Right forelimb (tissue), 1 donor: ENCODE results near the gene IL6ST.

ENCODE experiments used
- DNase-seq: peaks from one replicate; pipeline ENCODE4 v3.0.0-alpha.2; 2018

Gene IL6ST

GRCh38 chr5:55894135-55894534 lies 100.6 kb downstream of the IL6ST start:
- DNase-seq, result no peak

GRCh38 chr5:55892479-55892878 lies 102.3 kb downstream of the IL6ST start:
- no peak for DNase-seq

GRCh38 chr5:55888205-55888604 lies 106.6 kb downstream of the IL6ST start:
- DNase-seq, result no peak

GRCh38 chr5:55885359-55885758 lies 109.4 kb downstream of the IL6ST start:
- DNase-seq, result no peak
